Endothelial cell of umbilical vein (primary cell): ENCODE results near the gene FYCO1. TPM values are rescaled to one million over a fixed set of nuclear protein-coding genes. Genes with fewer than 3 reads are reported as not detected.

ENCODE experiments used
- BruUV-seq: library from RNA; stranded (reverse); fragments of 400-500 nt; replicated peaks from 2 replicates; lab custom pipeline; 2021; lab: Mats Ljungman, UMichigan
- CTCF ChIA-PET: fragments of 300-600, 350-600 bp; sonication (Branson Sonifier 250); formaldehyde crosslinking; loops from one replicate; lab custom pipeline; 2021; ENCODE audit warnings: antibody characterized with exemption, inconsistent platforms; lab: Charles Lee
- POLR2A ChIA-PET: fragments of 300-600, 350-600 bp; sonication (Branson Sonifier 250); formaldehyde crosslinking; loops from one replicate; lab custom pipeline; 2021; ENCODE audit warnings: antibody characterized with exemption, inconsistent platforms; lab: Charles Lee
- DNase-seq: peaks from one replicate; pipeline ENCODE4 v3.0.0-alpha.2; 2011; ENCODE audit warnings: low read depth, low spot score
- FAIRE-seq: peaks from 2 replicates; lab custom pipeline; 2011; peaks lifted over from hg19 to GRCh38; lab: Jason Lieb, UNC
- H2AFZ ChIP-seq: 2 replicates; pipeline ENCODE4 v1.6.0; 2012; ENCODE audit warnings: low read depth, low read length, control low read depth, inconsistent platforms
- H3K27ac ChIP-seq: 2 replicates; pipeline ENCODE4 v1.5.1; 2011; ENCODE audit warnings: low read depth, mild to moderate bottlenecking, control low read depth, low read length, moderate library complexity; ENCODE audit not compliant: insufficient read depth
- H3K27me3 ChIP-seq, 2 experiments: 2 replicates each; pipeline versions ENCODE4 v1.6.0 to v1.6.1; 2011; ENCODE audit warnings: low read length in 2 of 2, mixed read lengths in 1 of 2; ENCODE audit not compliant: control insufficient read depth in 2 of 2, insufficient read depth in 2 of 2
- H3K36me3 ChIP-seq, 2 experiments: 2 replicates in 1 of 2; 3 replicates in 1 of 2; pipeline ENCODE4 v1.5.1; 2011; ENCODE audit warnings: low read length in 2 of 2, mild to moderate bottlenecking in 1 of 2, moderate library complexity in 1 of 2; ENCODE audit not compliant: control insufficient read depth in 2 of 2, insufficient read depth in 2 of 2; ENCODE audit errors: extremely low read depth in 1 of 2
- H3K4me1 ChIP-seq: 3 replicates; pipeline ENCODE4 v1.5.1; 2011; ENCODE audit warnings: mild to moderate bottlenecking, low read length; ENCODE audit not compliant: control insufficient read depth, insufficient read depth; ENCODE audit errors: extremely low read depth
- H3K4me2 ChIP-seq: 2 replicates; pipeline ENCODE4 v1.6.1; 2011; ENCODE audit warnings: low read length, control low read depth, mixed read lengths; ENCODE audit not compliant: insufficient read depth
- H3K4me3 ChIP-seq, 3 experiments: fragments of 200-600 bp in 1 of 3; sonication (generic), shearing (Covaris generic) in 1 of 3; replicated peaks in 1 of 3; 2 replicates each; pipeline ENCODE4 v1.5.1; 2011 to 2016; ENCODE audit warnings: control low read depth in 3 of 3, low read length in 3 of 3, mild to moderate bottlenecking in 2 of 3, inconsistent platforms in 1 of 3, low read depth in 1 of 3, moderate library complexity in 1 of 3; ENCODE audit not compliant: insufficient read depth in 1 of 3
- H3K79me2 ChIP-seq: 2 replicates; pipeline ENCODE4 v1.6.0; 2012; ENCODE audit warnings: low read length, inconsistent platforms; ENCODE audit not compliant: control insufficient read depth, insufficient read depth
- H3K9ac ChIP-seq: replicated peaks from 2 replicates; pipeline ENCODE3; 2011; ENCODE audit warnings: low read length, control low read depth; ENCODE audit not compliant: insufficient read depth; ENCODE audit errors: extremely low read depth
- H3K9me1 ChIP-seq: replicated peaks from 3 replicates; pipeline ENCODE4 v1.6.0; 2011; ENCODE audit warnings: mild to moderate bottlenecking, low read length; ENCODE audit not compliant: control insufficient read depth, insufficient read depth; ENCODE audit errors: extremely low read depth
- H3K9me3 ChIP-seq: replicated peaks from 2 replicates; pipeline ENCODE4 v1.5.1; 2012; ENCODE audit warnings: low read length, inconsistent platforms; ENCODE audit not compliant: control insufficient read depth, insufficient read depth
- H4K20me1 ChIP-seq: replicated peaks from 2 replicates; pipeline ENCODE3; 2011; ENCODE audit warnings: mild to moderate bottlenecking, low read length; ENCODE audit not compliant: control insufficient read depth, insufficient read depth; ENCODE audit errors: extremely low read depth
- EZH2 ChIP-seq: IDR thresholded peaks from 2 replicates; pipeline ENCODE4 v1.6.1; 2012; ENCODE audit warnings: borderline replicate concordance, low read depth, mild to moderate bottlenecking, moderate library complexity, low read length, inconsistent platforms; ENCODE audit not compliant: severe bottlenecking
- FOS ChIP-seq: IDR thresholded peaks from 2 replicates; pipeline ENCODE4 v1.6.1; 2011; ENCODE audit warnings: mild to moderate bottlenecking, low read length, moderate library complexity, borderline replicate concordance; ENCODE audit not compliant: insufficient read depth
- GATA2 ChIP-seq: IDR thresholded peaks from 2 replicates; pipeline ENCODE4 v1.7.0; 2011; ENCODE audit warnings: low read depth, mild to moderate bottlenecking, moderate library complexity, mixed read lengths, low read length; ENCODE audit not compliant: insufficient read length, insufficient read depth
- JUN ChIP-seq: IDR thresholded peaks from 2 replicates; pipeline ENCODE4 v1.6.1; 2011; ENCODE audit warnings: borderline replicate concordance, low read depth; ENCODE audit not compliant: insufficient read length, insufficient read depth
- MYC ChIP-seq: IDR thresholded peaks from one replicate; pipeline ENCODE4 v1.6.1; 2011; ENCODE audit warnings: mild to moderate bottlenecking, low read depth, low read length
- POLR2A ChIP-seq: IDR thresholded peaks from 2 replicates; pipeline ENCODE4 v1.6.1; 2012; ENCODE audit warnings: low read depth, mild to moderate bottlenecking, control low read depth, low read length
- POLR2AphosphoS5 ChIP-seq: IDR thresholded peaks from 2 replicates; pipeline ENCODE4 v1.6.1; 2012; ENCODE audit warnings: low read depth, mild to moderate bottlenecking, control low read depth, low read length, moderate library complexity; ENCODE audit not compliant: insufficient read depth
- dilution Hi-C: fragments of 300-500 bp; cut with MboI; formaldehyde crosslinking; loops from one replicate; pipeline ENCODE4 v1.15.0; 2019; ENCODE audit warnings: low sequenced_read_pairs; ENCODE audit not compliant: extremely low pct_ligation_motif_present
- intact Hi-C: fragments of 100-400 bp; cut with micrococcal nuclease; formaldehyde crosslinking; loops from one replicate; pipeline ENCODE4 v1.10.0; 2022
- polyA plus RNA-seq, 4 experiments: library from polyadenylated mRNA; depleted of rRNA in 3 of 4; stranded (reverse) in 3 of 4; unstranded in 1 of 4; fragments of >200 nt; gene quantifications; 2 replicates each; pipeline versions ENCODE4 v1.2.1 to v1.2.3, GENCODE V29; 2011 to 2012; ENCODE audit warnings: missing spikeins in 1 of 4
- total RNA-seq: library from RNA; stranded (reverse); gene quantifications from 2 replicates; pipeline ENCODE4 v1.2.3, GENCODE V29; 2021
- TF ChIP-seq, protein P1 (sequence below), 2 donors: IDR thresholded peaks; 1 replicate in 1 of 2; 2 replicates in 1 of 2; pipeline ENCODE4 v1.5.1; 2011; ENCODE audit warnings: low read length in 2 of 2, mild to moderate bottlenecking in 2 of 2, moderate library complexity in 2 of 2, control low read depth in 1 of 2, inconsistent platforms in 1 of 2, low read depth in 1 of 2; ENCODE audit not compliant: insufficient read depth in 1 of 2; ENCODE audit errors: extremely low read depth in 1 of 2
- TF ChIP-seq, protein P2 (sequence below): IDR thresholded peaks from 2 replicates; pipeline ENCODE4 v1.6.1; 2011; ENCODE audit not compliant: insufficient read depth, insufficient read length

The FYCO1 gene
- total and polyA plus RNA-seq, 2 donors (not counting 3 experiments of a cell fraction or from before 2014, with no cell fraction given), result 13.9 to 20.8 TPM

DNA sequence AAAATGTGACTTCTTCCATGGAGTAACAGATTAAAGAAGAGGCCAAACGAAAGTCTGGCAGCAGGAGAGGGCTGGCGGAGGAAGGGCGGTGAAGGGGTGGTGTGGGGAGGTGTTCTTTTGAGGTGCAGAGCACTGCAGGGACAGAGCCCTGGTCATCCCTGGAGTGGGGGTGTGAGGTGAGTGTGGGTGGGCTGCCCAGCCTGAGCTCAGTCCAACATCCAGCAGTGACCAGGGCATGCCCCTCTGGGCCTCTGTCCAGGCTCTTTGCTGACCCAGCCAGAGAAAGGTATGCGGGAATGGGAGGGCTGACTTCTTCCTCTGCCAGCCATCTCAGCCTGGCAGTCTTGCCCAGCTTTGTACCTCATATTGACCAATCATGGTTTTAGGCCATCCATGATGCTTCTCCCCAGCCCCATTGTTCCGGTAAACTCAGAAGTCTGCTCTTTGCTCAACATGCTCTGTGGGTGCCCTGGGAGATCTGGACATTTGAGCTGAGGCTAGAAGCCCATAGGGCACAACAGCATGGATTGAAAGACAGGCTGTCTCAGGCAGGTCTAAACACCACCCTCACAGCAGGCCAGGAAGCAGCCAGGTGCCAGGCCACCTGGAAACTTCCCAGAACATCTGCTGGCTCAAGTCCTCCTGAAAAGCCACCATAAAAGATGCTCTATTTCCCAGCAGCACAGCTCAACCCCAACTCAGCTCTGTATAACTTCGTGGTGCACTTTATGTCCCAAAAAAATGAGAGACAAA lies 78.3 kb downstream of the FYCO1 start:
- H3K36me3 ChIP-seq, result peaks cover 0 to 4% of the 10 kb centered on the region in 2 experiments
- ChIA-PET POLR2A (no interaction called here), CTCF (no interaction called here)
- dilution Hi-C loops (no loop called here), intact Hi-C loops (no loop called here)
- H3K4me2 ChIP-seq, result no peak overlapping the region
- no peaks in the 10 kb centered on the region for H3K27me3 ChIP-seq
- no peak for FAIRE-seq
- H3K79me2 ChIP-seq, result no peaks in the 10 kb centered on the region
- no peak overlapping the region for H3K9ac ChIP-seq
- no peaks in the 10 kb centered on the region for H3K4me1 ChIP-seq
- no peak overlapping the region for H3K4me3 ChIP-seq
- TF ChIP-seq GATA2 (no peak), POLR2A (no peak), FOS (no peak)
- H3K9me1 ChIP-seq, result no peaks in the 10 kb centered on the region
- H2AFZ ChIP-seq, result no peak overlapping the region
- no peak overlapping the region for H3K27ac ChIP-seq
- H3K9me3 ChIP-seq, result no peaks in the 10 kb centered on the region
- no TSS peak for BruUV-seq
- DNase-seq, result no peak
- no peaks in the 10 kb centered on the region for H4K20me1 ChIP-seq

DNA sequence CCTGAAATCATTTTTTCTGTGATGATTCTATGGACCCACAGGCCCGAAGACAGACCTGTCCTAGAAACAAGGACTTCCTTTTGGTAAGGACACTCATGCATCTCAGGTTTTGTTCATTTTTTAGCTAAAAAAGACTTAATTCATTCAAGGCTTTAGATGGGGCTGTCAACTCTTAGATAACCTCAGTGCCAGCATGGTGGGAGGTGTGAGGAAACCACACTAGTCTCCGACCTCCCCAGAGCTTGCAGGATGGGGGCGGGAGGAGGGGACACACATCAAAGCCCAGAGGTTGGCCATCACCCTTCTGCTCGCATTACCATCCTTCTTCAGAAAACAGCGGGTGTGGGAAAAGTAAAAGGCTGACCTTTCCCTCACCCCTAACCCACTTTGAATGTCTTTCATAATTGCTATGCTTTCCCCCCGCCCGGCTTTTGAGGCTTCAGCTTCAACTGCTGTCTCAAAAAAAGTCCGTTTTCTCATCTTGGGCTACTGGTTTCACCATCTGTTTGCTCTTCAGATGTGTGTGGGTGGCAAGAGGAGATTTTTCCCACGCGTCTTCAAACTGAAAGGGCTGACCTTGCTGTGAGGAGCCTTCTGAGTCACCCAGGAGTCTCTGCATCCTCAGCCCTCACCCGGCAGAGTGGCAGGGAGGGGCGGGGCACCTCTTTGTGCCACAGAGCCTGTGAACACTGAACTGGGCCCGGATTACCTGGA lies 79.9 kb downstream of the FYCO1 start:
- POLR2A ChIA-PET, result no interaction called here
- DNase-seq, result no peak
- no peaks in the 10 kb centered on the region for H3K4me1 ChIP-seq
- no peaks in the 10 kb centered on the region for H3K79me2 ChIP-seq
- no peaks in the 10 kb centered on the region for H3K9me1 ChIP-seq
- no peak for FAIRE-seq
- BruUV-seq, result no TSS peak
- H3K4me2 ChIP-seq, result no peak overlapping the region
- no peak overlapping the region for H3K9ac ChIP-seq
- intact Hi-C loops (no loop called here), dilution Hi-C loops (no loop called here)
- no peak overlapping the region for H3K4me3 ChIP-seq
- H4K20me1 ChIP-seq, result no peaks in the 10 kb centered on the region
- peaks cover 0 to 3% of the 10 kb centered on the region in 2 experiments for H3K36me3 ChIP-seq
- no peaks in the 10 kb centered on the region for H3K27me3 ChIP-seq
- CTCF ChIA-PET, result no interaction called here
- H3K9me3 ChIP-seq, result no peaks in the 10 kb centered on the region
- no peak overlapping the region for H2AFZ ChIP-seq
- no peak for TF ChIP-seq JUN
- TF ChIP-seq POLR2A, result no peak
- TF ChIP-seq, protein P1, sequence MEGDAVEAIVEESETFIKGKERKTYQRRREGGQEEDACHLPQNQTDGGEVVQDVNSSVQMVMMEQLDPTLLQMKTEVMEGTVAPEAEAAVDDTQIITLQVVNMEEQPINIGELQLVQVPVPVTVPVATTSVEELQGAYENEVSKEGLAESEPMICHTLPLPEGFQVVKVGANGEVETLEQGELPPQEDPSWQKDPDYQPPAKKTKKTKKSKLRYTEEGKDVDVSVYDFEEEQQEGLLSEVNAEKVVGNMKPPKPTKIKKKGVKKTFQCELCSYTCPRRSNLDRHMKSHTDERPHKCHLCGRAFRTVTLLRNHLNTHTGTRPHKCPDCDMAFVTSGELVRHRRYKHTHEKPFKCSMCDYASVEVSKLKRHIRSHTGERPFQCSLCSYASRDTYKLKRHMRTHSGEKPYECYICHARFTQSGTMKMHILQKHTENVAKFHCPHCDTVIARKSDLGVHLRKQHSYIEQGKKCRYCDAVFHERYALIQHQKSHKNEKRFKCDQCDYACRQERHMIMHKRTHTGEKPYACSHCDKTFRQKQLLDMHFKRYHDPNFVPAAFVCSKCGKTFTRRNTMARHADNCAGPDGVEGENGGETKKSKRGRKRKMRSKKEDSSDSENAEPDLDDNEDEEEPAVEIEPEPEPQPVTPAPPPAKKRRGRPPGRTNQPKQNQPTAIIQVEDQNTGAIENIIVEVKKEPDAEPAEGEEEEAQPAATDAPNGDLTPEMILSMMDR (IDR thresholded peaks at IDR 0.05; ENCODE audit: extremely low read depth in 1 of 2, insufficient read depth in 1 of 2, low read depth in 1 of 2, low read length in 2 of 2), result no peak
- TF ChIP-seq GATA2, result no peak
- no peak for TF ChIP-seq FOS
- no peak for TF ChIP-seq EZH2
- TF ChIP-seq POLR2AphosphoS5, result no peak
- TF ChIP-seq, protein P2, sequence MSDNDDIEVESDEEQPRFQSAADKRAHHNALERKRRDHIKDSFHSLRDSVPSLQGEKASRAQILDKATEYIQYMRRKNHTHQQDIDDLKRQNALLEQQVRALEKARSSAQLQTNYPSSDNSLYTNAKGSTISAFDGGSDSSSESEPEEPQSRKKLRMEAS, result no peak
- TF ChIP-seq MYC, result no peak
- no peak overlapping the region for H3K27ac ChIP-seq
